Suprapubic skin (tissue), 4 donors: Measurements from ENCODE around the gene AHDC1. TPM values are rescaled to one million over a fixed set of nuclear protein-coding genes. Genes with fewer than 3 reads are reported as not detected.

Experiments used
- DNase-seq, 2 donors: peaks; one replicate each; pipeline ENCODE4 v3.0.0-alpha.2; 2019; ENCODE audit warnings: low spot score in 2 of 2
- H3K27ac ChIP-seq: fragments of 200-600 bp; sonication (generic); one replicate; pipeline ENCODE4 v1.5.1; 2019
- H3K27me3 ChIP-seq: fragments of 200-600 bp; sonication (generic); one replicate; pipeline ENCODE4 v1.5.1; 2019
- H3K36me3 ChIP-seq: fragments of 200-600 bp; sonication (generic); one replicate; pipeline ENCODE4 v1.5.1; 2019
- H3K4me1 ChIP-seq: fragments of 200-600 bp; sonication (generic); one replicate; pipeline ENCODE4 v1.5.1; 2019
- H3K4me3 ChIP-seq: fragments of 200-600 bp; sonication (generic); one replicate; pipeline ENCODE4 v1.5.1; 2019; ENCODE audit warnings: mild to moderate bottlenecking
- H3K9me3 ChIP-seq: fragments of 200-600 bp; sonication (generic); one replicate; pipeline ENCODE4 v1.5.1; 2019
- EP300 ChIP-seq: sonication (generic); formaldehyde crosslinking; IDR thresholded peaks from one replicate; pipeline ENCODE4 v1.6.1; 2017; ENCODE audit warnings: antibody characterized with exemption
- POLR2A ChIP-seq, 2 donors: fragments of 450-650 bp; IDR thresholded peaks; one replicate each; pipeline ENCODE4 v1.6.1; 2017; ENCODE audit warnings: antibody characterized with exemption in 2 of 2, mild to moderate bottlenecking in 2 of 2, moderate library complexity in 2 of 2
- POLR2AphosphoS5 ChIP-seq, 3 donors: sonication (generic); formaldehyde crosslinking; IDR thresholded peaks; one replicate each; pipeline ENCODE4 v1.6.1; 2017; ENCODE audit warnings: antibody characterized with exemption in 3 of 3
- WGBS: methylation state at CpG from one replicate; pipeline ENCODE4 v1.1.5; 2018; 5-methylcytosine and 5-hydroxymethylcytosine counted together
- total RNA-seq, 4 donors: library from RNA; depleted of rRNA; stranded (reverse); fragments of >200 nt; gene quantifications; one replicate each; pipeline ENCODE4 v1.1.0, GENCODE V29; 2016
- TF ChIP-seq, protein P1 (sequence below), 2 donors: fragments of 200-600 bp in 1 of 2; fragments of 450-650 bp in 1 of 2; sonication (generic) in 1 of 2; IDR thresholded peaks; one replicate each; pipeline ENCODE4 v1.5.1; 2016 to 2019; ENCODE audit warnings: antibody characterized with exemption in 2 of 2, mild to moderate bottlenecking in 1 of 2, moderate library complexity in 1 of 2

Gene AHDC1
- total RNA-seq, 4 donors from 2014 or later: 46.7 to 103 (median 60.1) TPM

DNA sequence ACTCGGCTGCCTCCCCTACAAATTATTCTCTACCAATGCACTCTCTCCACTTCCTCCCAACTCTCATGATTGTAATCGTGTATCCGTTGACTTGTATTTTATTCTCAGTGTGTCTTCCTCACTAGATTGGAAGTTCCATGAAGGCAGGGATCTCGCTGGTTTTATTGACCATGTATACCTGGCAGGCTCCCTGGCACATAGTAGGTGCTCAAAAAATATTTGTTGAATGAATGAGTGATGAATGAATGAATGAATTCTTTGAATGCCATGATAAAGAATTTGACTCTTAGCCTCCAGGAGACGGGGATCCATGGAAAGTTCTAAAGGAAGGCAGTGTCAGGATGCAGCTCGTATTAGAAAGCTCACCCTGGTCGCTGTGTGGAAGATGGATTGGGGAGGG, 85.1 kb downstream of the AHDC1 start:
- Histone ChIP-seq H3K4me3 (no peak overlapping the region), H3K27ac (peak overlapping the region; percentile 87), H3K9me3 (no peaks in the 10 kb centered on the region), H3K4me1 (peaks cover 79% of the 10 kb centered on the region), H3K36me3 (no peaks in the 10 kb centered on the region), H3K27me3 (no peaks in the 10 kb centered on the region)
- TF ChIP-seq, protein P1, sequence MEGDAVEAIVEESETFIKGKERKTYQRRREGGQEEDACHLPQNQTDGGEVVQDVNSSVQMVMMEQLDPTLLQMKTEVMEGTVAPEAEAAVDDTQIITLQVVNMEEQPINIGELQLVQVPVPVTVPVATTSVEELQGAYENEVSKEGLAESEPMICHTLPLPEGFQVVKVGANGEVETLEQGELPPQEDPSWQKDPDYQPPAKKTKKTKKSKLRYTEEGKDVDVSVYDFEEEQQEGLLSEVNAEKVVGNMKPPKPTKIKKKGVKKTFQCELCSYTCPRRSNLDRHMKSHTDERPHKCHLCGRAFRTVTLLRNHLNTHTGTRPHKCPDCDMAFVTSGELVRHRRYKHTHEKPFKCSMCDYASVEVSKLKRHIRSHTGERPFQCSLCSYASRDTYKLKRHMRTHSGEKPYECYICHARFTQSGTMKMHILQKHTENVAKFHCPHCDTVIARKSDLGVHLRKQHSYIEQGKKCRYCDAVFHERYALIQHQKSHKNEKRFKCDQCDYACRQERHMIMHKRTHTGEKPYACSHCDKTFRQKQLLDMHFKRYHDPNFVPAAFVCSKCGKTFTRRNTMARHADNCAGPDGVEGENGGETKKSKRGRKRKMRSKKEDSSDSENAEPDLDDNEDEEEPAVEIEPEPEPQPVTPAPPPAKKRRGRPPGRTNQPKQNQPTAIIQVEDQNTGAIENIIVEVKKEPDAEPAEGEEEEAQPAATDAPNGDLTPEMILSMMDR (IDR thresholded peaks at IDR 0.05): no peak
- TF ChIP-seq POLR2AphosphoS5 (IDR thresholded peaks at IDR 0.05): no peak
- no peak for TF ChIP-seq POLR2A (IDR thresholded peaks at IDR 0.05)
- no peak for TF ChIP-seq EP300
- 79% methylated on average over 7 of the region's 7 CpGs for WGBS
- DNase-seq: no peak

DNA sequence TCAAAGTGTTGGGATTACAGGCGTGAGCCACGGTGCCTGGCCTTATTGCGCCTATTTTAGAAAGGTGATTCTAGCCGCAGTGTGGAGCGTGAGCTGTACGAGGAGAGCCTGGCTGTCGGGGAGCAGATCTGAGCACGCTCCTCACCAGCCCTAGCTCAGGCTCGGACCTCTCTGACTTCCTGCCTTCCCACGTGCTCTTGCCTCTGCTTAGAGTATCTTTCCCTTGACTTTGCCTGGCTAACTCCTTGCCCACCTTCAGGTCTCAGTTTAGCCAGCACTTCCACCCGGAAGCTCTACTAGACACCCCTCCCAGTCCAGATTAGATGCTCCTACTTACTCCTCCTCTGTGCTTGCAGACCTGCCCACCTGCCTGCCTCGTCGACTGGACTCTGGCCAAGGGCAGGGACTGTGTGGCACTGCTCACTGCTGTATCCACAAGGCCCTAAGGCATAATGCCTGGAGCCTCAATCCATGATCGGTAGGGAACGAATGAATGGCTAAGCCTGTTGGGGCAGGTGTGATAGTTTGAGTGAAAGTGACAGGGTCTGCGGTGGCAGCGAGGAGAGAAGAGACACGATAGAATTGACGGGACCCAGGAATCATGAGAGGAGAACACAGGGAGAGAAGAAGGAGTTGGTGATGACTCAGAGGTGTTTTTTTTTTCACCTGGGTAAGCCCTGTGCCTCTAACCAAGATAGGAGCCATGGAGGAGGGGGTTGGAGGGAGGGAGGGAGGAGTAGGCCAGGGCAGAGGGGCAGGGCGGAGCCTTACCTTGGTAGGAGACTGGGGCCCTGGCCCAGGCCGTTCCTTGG, 85.8 kb downstream of the AHDC1 start:
- Histone ChIP-seq H3K27me3 (no peaks in the 10 kb centered on the region), H3K36me3 (no peaks in the 10 kb centered on the region), H3K4me1 (peaks cover 77% of the 10 kb centered on the region), H3K4me3 (no peak overlapping the region), H3K27ac (peak overlapping the region; percentile 87), H3K9me3 (no peaks in the 10 kb centered on the region)
- WGBS: 50% methylated on average over 21 of the region's 21 CpGs
- no peak for DNase-seq
- no peak for TF ChIP-seq POLR2AphosphoS5 (IDR thresholded peaks at IDR 0.05)
- TF ChIP-seq, protein P1 (IDR thresholded peaks at IDR 0.05): no peak
- TF ChIP-seq POLR2A (IDR thresholded peaks at IDR 0.05): no peak
- TF ChIP-seq EP300: no peak

DNA sequence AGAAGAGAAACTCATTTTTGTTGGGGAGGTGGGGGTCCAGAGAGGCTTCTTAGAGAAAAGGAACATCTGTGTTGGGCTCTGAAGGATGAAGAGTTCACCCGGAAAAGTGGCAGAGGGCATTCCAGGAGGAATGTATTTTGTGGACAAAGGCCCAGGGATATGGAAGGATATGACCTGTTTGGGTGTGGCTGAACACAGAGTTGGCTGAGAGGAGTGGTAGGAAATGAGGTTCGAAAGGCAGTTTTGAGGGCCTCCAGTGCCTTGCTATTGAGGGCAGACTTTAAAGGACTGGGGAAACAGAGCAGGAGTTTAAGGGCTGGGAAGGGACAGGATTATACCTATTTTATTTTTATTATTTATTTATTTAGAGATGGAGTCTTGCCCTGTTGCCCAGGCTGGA, 86.6 kb downstream of the AHDC1 start:
- H3K4me3 ChIP-seq: no peak overlapping the region
- TF ChIP-seq POLR2AphosphoS5 (IDR thresholded peaks at IDR 0.05): no peak
- TF ChIP-seq, protein P1 (IDR thresholded peaks at IDR 0.05): no peak
- no peak for TF ChIP-seq EP300
- no peak for DNase-seq

DNA sequence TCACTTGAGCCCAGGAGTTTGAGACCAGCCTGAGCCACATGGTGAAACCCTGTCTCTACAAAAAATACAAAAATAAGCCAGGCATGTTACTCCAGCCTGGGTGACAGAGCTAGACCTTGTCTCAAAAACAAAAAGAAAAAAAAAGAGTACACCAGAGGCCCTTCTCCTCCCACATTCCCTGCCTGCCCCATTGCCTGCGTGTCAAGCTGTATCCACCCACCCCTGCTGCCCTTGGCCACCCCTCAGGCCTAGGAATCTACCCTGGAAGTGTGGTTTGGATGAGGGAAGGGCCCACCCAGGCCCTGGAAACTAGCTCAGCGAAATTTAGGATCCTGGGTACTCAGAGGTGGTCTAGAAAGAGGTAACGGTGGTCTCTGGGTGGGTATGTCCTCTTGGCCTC, 88.3 kb downstream of the AHDC1 start:
- no peaks in the 10 kb centered on the region for H3K9me3 ChIP-seq
- H3K4me3 ChIP-seq: no peak overlapping the region
- H3K36me3 ChIP-seq: no peaks in the 10 kb centered on the region
- no peak for DNase-seq
- WGBS: 72% methylated on average over 3 of the region's 3 CpGs
- H3K27me3 ChIP-seq: no peaks in the 10 kb centered on the region
- peaks cover 52% of the 10 kb centered on the region for H3K4me1 ChIP-seq
- TF ChIP-seq, protein P1 (IDR thresholded peaks at IDR 0.05): no peak
- TF ChIP-seq POLR2A (IDR thresholded peaks at IDR 0.05): no peak
- TF ChIP-seq POLR2AphosphoS5 (IDR thresholded peaks at IDR 0.05): no peak
- TF ChIP-seq EP300: no peak
- peak overlapping the region; percentile 26 for H3K27ac ChIP-seq

More for the DNA sequence above, 86.6 kb downstream of the AHDC1 start:
- WGBS: 37% methylated on average over 2 of the region's 2 CpGs
- H3K27me3 ChIP-seq: no peaks in the 10 kb centered on the region
- H3K4me1 ChIP-seq: peaks cover 69% of the 10 kb centered on the region
- H3K9me3 ChIP-seq: no peaks in the 10 kb centered on the region
- H3K36me3 ChIP-seq: no peaks in the 10 kb centered on the region
- H3K27ac ChIP-seq: peak overlapping the region; percentile 87

DNA sequence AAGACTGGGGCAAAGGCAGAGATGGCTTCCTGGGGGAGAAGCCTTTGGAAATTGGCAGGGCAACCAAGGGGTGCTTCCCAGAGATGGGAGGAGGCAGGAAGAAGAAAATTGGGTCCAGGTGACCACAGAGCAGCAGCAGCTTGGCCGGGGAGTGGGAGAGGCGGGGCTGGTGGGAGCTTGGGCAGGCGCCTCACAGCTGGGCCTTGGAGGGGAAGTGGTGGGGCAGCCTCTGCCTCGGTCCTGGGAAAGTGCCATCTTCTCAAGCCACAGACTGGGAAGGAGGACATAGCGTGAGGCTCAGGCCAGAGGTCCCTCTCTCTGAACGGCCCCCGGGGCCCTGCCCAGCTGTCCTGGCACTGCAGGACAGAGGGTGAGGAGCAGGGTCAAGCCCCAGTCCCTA, 90.0 kb downstream of the AHDC1 start:
- no peak overlapping the region for H3K4me3 ChIP-seq
- no peaks in the 10 kb centered on the region for H3K27me3 ChIP-seq
- H3K4me1 ChIP-seq: peaks cover 47% of the 10 kb centered on the region
- H3K36me3 ChIP-seq: no peaks in the 10 kb centered on the region
- peak overlapping the region; percentile 32 for H3K27ac ChIP-seq
- 49% methylated on average over 3 of the region's 7 CpGs for WGBS
- no peak for TF ChIP-seq EP300
- no peak for TF ChIP-seq POLR2A (IDR thresholded peaks at IDR 0.05)
- TF ChIP-seq, protein P1 (IDR thresholded peaks at IDR 0.05): no peak
- TF ChIP-seq POLR2AphosphoS5 (IDR thresholded peaks at IDR 0.05): no peak
- DNase-seq: peak in 1 of 2 donors; percentile 72
- no peaks in the 10 kb centered on the region for H3K9me3 ChIP-seq
